Effector CD8-positive, alpha-beta T cell (primary cell): Measurements from ENCODE around the gene PDZK1.
"Not testable (repeated sequence)": the region's sequence is repeated elsewhere in the genome, so short reads cannot be mapped to it uniquely, and the experiment has no call there.

Source experiments
- DNase-seq: peaks from one replicate; lab custom pipeline; 2025; lab: John Stamatoyannopoulos, UW

PDZK1 gene

DNA sequence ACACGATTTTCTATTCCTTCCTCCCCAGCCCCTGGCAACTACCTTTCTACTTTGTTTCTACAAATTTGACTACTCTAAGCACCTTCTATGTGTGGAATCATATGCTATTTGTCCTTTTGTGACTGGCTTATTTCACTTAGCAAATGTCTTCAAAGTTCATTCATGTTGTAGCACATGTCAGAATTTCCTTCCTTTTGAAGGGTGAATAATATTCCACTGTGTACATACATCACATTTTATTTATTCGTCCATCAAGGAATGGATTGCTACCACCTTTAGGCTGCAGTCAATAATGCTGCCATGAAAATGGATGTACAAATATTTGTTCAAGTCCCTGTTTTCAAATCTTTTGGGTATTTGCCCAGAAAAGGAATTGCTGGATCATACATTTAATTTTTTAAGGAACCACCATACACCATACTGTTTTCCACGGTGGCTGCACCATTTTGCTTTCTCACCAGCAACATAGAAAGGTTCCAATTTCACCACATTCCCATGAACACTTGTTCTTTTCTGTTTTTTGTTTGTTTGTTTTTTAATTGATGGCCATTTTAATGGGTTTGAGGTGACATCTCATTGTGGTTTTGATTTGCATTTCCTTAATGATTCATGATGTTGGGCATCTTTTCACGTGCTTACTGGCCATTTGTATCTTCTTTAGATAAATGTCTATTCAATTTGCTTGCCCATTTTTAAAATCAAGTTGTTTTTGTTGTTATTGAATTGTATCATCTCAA lies 3.3 kb upstream of the PDZK1 start:
- DNase-seq: no peak

DNA sequence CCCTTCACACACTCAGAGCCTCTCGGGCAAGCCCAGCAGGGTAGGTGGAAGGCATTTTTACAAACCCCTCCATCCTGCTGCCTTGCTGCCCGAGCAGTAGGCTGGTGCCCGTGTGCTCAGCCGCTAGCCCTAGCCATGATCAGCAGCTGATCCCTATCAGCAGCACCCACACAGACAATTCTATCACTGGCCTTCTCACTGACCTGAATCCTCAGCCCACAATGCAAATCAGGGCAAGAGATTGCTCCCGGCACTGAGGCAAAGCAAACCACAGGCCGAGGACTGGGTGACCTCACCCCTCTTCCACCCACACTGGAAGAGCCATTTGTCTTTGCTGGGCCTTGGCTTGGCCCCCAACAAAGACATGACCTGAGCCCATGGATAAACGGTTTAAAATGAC lies 895 bp upstream of the PDZK1 start:
- no peak for DNase-seq

DNA sequence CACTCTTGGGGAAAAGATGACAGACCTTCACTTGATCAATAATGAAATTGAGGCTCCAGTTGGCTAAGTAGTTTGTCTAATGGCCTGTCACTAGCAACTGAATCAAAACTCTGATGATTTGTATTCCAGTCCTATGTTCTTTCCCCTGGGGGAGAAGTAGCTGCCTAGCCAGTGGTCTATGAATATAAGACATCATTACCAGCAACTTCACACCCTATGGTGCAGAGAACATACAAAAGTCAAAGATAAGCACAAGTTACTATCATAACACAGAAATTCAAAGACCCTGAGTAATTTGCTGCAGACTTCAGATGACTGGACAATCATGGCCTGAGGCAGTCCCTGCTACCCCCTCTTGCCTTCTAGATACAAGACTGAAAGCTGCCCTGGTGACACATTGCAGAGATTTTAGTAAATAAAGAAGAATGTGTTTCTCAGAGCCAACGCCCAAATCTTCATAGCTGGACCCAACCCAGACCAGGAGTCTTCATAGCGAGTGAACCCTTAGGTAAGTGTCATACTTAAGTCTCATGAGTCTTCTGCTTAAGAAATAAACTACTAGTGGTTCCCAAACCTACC lies 993 bp downstream of the PDZK1 start:
- no peak for DNase-seq

DNA sequence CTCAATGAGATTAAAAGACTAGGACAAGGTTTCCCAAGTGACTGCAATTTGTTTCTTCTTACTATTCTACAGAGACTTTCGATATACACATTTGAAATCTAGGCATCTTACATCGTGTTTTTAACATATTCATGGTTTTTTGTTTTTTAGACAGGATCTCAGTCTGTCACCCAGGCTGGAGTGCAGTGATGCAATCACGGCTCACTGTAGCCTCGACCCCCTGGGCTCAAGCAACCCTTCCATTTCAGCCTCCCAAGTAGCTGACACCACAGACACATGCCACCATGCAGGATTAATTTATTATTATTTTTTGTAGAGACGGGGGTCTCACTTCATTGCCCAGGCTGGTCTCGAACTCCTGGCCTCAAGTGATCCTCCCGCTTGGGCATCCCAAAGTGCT lies 1.5 kb downstream of the PDZK1 start:
- no peak for DNase-seq

DNA sequence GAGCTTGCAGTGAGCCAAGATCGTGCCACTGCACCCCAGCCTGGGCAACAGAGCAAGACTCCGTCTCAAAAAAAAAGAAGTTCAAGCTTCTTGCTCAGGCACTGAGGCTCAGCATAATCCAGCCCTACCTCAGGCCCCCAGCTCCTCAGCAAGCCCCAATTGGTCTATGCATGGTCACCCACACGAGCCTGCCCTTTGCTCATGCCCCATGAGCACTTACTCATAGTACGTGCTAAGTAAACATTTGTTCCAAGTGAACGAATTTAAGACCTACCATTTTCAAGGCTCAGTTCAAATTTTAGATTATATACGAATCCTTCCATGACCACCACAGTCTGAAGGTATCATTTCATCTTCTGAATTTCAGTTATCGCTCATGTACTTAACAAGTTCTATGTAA lies 4.3 kb downstream of the PDZK1 start:
- DNase-seq: no peak

DNA sequence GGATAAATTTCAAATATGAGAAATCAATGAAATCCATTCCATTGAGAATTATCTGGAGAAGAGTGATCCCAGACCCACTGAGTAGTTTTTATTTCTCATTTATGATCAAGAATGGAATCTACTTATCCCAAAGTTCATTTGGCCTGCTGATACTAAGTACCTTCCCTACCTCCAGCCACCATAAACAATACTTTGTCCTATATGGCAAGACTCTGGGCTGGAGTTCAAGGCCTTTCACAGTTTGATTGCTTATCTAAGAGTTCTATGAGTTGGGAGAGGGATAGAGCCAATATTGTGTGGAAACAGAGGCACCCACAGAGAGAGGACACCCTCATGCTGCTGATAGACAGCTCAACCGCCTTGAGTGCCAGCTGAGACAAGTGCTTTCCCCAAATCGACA lies 5.1 kb downstream of the PDZK1 start:
- no peak for DNase-seq

DNA sequence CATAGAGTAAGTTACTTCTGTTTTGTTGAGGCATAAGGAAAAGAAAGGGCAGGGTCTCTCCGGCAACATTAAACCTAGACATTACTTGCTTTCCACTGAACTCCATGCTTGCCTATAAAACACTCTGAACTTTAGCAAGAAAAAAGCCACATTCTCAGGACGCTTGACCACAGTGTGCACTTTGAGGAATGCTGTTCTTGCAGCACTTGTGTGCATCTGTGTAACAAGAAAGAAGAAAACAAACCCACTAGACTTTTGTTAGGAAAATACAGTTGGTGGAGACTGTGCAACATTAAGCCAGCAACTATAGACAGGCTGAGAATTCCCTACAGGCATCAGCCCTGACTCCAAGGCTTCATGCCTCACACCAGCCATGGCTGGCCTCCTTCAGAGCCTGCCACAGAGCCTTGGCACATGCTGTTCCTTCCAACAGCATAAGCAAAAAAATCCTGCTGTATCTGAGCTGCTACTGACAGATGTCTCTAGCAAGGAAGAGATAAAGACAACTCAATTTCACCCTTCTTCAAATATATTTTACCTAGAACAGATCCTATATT lies 5.8 kb downstream of the PDZK1 start:
- no peak for DNase-seq

DNA sequence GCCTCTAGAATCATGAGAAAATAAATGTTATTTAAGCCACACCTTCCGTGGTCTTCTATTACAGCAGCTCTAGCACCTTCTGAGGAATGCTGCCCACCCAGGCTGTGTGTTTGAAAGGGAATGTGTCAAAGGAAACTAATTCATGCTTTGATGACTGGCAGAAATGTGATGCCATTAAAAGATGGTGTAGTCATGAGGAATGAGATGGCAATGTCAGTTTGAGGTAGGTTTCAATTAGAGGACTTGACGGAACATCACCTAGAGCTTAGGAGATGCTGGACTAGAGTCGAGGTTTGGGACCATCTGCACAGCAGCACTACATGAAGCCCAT lies 10.6 kb downstream of the PDZK1 start:
- DNase-seq: no peak

DNA sequence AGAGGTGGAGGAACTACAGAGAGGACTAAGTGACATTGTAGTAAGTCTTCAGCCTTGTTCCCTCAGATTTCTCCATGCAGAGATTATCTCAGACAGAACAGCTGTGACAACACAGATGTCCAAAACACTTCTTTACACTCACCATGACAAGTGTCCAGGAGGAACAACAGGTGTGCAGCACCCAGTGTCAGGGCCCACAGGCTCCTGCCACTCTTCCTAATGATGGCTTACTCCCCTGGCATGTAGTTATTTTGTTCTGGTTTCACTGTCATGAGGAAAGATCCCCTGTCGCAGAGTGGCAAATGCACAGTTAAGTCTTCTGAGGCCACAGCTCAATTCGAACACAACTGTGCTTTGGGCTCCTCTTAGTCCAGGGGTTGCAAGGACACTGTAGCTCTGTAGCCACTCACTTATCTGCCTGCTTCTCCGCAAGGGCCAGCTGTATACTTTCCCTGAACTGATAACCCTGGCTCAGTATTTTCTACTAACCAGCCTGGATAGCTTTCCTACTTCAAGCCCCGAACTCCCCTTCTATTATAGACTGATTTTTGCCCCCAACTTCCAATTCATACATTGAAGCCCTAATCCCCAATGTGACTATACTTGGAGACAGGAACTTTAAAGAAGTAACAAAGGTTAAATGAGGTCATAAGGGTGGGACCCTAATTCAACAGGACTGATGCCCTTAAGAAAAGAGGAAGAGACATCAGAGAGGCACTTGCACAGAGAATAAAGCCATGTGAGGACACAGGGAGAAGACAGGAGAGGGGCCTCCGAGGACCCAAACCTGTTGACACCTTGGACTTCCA lies 11.1 kb downstream of the PDZK1 start:
- no peak for DNase-seq

DNA sequence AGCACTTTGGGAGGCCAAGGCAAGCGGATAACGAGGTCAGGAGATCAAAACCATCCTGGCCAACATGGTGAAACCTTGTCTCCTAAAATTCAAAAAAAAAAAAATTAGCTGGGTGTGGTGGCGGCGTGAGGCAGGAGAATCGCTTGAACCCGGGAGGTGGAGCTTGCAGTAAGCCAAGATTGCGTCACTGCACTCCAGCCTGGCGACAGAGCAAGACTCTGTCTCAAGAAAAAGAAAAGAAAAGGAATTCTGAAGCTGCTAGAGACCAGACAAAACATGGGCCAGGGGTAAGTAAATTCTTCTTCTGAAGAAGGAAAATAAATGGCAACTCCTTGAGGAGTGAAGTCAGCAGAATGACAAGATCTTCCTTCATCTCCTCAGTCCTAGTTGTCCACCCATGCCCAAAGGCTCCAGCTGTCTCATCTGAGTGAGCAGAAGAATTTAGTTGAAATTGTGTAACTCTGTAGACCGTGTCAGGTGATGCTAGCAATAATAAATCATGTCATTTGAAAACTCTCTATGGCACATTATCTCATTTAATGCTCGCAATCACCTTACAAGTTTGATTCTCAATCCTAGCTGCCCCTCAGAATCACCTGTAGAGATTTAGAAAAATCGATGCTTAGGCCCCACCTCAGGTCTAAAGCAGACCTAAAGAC lies 14.3 kb downstream of the PDZK1 start:
- DNase-seq: no peak

DNA sequence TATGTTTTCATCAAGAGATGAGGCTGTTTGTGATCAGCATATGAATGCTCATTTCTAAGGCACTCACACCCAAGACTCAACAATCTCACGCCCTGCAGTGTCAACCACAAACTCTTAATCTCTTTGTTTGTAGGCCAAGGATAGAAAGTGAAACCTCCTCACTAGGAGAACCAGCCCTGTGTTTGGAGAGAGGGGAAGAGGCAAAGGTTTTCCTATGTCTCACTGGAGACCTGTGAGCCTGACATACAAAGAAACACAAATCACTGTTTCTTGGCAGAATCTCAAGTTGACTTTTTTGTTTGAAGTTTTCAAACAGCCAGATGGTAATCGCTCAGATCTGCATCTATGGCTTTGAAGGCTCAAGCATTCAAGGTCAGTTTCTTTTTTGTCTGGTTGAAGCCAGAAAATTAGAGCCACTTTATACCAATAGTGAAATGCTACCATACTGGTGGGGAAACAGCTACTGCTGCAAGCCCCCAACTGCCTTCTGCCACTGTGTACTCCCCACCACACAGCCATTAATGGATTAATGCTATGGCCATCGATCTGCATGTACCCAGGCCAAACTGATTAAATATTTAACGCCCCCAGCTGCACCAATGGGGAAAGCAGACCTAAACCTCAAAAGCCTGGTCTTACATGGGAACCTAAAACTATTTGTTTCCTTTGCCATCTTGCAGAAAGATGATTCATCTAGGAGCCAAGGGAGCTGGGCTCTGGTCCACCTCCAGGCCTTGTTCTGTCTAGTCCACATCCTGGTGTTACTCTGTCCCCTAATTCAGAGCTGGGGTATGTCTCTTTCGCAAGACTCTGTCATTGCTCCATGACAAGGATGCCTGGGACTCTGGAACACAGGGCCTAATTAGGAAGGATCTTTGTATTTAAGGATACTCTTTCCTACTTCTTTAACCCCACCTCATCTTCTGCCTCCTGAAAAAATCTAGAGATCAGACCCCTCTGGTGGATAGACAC lies 16.3 kb downstream of the PDZK1 start:
- no peak for DNase-seq

DNA sequence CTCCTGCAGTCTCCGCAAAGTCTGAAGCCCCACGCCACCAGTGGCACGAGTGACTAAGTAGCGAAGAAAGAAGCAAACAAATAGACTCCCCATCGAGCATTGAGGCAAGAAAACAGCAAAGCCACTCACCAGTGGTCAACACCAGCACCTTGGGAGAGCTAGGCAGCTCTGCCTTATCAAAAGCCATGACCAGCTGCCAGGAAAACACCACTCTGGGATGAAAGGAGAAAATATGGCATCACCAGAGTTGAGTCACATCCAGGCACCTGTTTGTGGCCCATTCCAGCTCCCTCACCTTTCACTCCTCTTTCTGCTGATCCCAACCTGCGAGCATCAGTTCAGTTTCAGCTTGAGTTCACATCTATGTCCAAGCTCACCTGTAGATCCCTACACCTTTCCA lies 17.2 kb downstream of the PDZK1 start:
- no peak for DNase-seq

DNA sequence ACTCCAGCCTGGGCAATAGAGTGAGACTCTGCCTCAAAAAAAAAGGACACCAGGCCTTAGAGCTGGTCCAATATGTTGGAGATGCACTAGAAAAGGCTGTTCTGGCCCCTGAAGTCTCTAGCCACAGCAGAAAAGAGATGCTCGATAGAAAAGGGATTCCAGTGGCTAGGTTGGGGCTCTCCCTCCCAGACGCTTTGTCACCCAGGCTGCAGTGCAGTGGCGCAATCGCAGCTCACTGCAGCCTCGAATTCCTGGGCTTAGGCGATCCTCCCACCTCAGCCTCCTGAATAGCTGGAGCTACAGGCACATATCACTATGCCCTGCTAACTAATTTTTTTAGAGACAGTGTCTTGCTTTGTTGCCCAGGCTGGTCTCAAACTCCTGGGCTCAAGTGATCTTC lies 18.2 kb downstream of the PDZK1 start:
- DNase-seq: no peak

DNA sequence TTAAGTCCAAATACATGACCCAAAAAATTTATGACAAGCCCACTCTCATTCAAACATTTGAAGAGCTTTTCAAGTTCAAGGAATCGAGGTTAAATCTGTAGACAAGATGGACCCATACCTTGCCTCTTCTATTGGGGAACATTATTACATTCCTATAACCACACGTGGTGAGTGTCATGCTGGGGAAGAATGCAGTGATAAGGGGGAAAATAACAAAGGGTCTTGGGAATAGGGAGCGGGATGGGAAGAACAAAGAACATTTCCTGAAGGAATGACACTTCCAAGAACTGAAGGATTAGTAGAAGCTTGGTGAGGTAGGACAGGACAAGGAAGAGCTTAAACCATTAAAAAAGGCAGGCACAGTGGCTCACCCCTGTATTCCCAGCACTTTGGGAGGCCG lies 18.8 kb downstream of the PDZK1 start:
- no peak for DNase-seq

DNA sequence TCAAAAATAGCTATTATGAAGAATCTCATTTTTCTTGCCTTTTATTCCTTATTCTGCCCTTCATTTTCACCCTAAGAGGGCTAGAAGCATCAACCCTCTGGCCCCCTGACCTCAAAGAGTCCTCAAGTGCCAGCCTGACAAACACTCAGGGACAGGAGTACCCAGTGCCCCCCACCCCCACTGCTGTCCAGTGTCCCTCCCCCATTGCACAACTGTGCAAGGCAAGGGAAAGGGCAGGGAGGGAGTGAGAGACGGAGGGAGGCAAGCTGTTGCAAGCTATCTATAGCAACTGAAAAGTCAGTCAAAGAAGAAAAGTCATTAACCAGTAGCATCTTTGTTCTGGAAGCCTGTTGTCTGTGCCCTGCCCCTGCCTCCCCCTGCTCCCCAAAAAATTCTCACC lies 21.1 kb downstream of the PDZK1 start:
- not testable (repeated sequence) for DNase-seq

DNA sequence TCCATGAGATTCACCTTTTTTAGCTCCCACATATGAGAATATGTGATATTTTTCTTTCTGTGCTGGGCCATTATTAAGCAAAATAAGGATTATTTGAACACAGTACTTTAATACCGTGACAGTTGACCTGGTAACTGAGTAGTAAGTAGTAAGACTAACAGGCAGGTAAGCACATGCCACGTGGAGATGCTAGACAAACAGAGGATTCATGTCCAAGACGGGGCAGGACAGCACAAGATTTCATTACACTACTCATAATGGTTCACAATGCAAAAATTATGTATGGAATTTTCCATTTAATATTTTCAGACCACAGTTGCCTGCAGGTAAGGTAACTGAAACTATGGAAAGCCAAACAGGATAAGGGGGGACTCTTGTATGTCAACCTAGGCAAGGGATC lies 22.3 kb downstream of the PDZK1 start:
- DNase-seq: not testable (repeated sequence)

DNA sequence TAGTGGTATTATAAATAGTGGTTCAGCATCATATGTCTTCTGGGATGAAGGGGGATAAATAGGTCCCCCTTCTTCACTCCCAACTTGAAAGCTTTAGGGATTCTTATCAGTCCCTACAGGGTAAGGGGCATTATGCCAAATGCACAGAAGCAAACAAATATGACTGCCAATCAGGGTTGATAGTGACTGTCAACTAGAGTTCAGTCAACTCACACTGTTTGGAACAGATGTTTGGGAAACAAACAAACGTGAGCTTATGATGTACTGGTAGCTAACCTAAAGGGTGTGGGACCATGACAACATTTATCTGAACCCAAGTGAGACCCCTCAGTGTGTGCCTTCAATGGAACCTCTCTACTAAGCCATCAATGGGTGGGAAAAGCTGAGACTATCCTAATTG lies 34.0 kb downstream of the PDZK1 start:
- DNase-seq: not testable (repeated sequence)

DNA sequence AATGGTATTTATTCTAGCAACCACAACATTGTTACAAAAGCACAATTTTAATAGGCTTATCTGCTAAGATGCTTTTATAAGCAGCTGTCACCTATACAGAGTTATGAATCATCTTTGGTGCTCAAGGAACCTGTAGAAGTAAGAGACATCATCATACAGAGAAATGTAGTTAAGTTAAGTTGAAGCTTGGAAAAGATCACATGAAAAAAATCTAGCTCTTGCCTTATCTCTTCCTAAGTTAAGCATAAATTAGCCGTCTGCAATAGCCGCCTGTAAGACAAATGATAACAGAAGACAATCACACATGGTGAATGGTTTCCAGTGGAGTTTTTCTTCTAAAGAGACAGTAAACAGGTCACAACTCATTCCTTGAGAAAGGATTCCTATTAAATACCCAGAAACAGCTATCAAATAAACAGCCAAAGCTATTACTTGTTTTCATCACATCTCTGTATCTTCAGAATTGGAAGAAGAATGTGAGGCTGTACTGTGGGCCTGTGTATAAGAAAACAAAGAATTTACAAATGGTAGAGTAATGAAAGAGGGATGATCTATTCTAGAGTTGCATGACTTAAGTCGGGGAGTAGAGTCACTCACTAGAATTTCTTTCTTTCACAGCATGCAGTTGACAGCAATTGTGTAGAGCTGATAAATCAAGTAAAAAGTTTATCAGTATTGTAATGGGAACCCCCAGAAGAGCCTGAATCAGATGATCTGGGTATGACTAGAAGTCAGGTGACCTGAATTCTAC lies 36.0 kb downstream of the PDZK1 start:
- DNase-seq: not testable (repeated sequence)

DNA sequence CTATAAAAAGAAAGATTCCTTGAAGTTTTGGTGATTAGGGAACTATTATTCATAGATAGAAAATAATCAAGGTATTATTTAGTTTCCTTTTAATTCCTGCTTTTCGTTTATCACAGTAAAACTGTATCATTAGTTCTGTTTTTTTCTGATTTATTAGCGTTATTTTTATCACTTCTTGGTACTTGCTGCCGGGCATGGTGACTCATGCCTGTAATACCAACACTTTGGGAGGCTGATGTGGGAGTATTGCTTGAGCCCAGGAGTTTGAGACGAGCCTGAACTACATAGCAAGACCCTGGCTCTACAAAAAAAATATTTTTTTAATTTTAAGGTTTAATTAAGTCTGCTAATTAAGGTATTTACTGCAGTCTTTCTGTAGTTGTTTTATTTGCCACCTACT lies 42.2 kb downstream of the PDZK1 start:
- not testable (repeated sequence) for DNase-seq

DNA sequence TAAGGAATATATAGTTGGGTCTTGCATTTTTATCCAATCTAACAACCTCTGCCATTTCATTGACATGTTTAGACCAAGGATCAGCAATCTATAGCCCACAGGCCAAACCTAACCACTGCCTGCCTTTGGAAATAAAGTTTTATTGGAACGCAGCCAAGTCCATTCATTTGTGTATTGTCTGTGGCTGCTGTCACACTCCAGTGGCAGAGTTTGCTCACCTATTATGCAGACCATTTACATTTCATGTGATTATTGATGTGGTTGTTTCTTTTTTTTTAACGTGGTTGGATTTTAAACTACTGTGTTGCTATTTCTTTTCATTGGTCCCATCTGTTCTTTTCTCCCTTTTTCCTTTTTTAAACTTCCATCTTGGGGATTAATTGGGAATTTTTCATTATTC lies 44.7 kb downstream of the PDZK1 start:
- DNase-seq: not testable (repeated sequence)
